CD4-positive, CD25-positive, alpha-beta regulatory T cell (primary cell): ENCODE measurements around the gene PALM. TPM values are rescaled to one million over a fixed set of nuclear protein-coding genes. Genes with fewer than 3 reads are reported as not detected.

Experiments
- ATAC-seq, 2 donors: fragments of 150-1000 bp; cut with Tn5 transposase; one replicate each; pipeline ENCODE4 v1.10.0; 2021; ENCODE audit warnings: low read depth in 2 of 2, moderate number of reproducible peaks in 2 of 2, moderate library complexity in 1 of 2
- DNase-seq, 3 donors: peaks; one replicate each; pipeline versions ENCODE4 v3.0.0 to v3.0.0-alpha.2; 2012 to 2022; ENCODE audit warnings: mixed read lengths in 1 of 3
- H3K27ac ChIP-seq: one replicate; pipeline ENCODE4 v1.7.0; 2013; ENCODE audit warnings: mild to moderate bottlenecking, low read length; ENCODE audit not compliant: insufficient read depth, poor library complexity, severe bottlenecking
- H3K27me3 ChIP-seq: one replicate; pipeline ENCODE4 v1.7.0; 2013; ENCODE audit warnings: low read length; ENCODE audit not compliant: control insufficient read depth, insufficient read depth
- H3K36me3 ChIP-seq: one replicate; pipeline ENCODE4 v1.7.0; 2013; ENCODE audit warnings: mild to moderate bottlenecking, low read length, moderate library complexity; ENCODE audit not compliant: control insufficient read depth, insufficient read depth
- H3K4me1 ChIP-seq: 2 replicates; pipeline ENCODE4 v1.7.0; 2013; ENCODE audit warnings: mild to moderate bottlenecking, low read length; ENCODE audit not compliant: insufficient read depth, control insufficient read depth, poor library complexity, severe bottlenecking
- H3K4me3 ChIP-seq: one replicate; pipeline ENCODE4 v1.7.0; 2013; ENCODE audit warnings: low read depth, mild to moderate bottlenecking, low read length, moderate library complexity
- H3K9me3 ChIP-seq, 2 experiments: 1 replicate in 1 of 2; 2 replicates in 1 of 2; pipeline ENCODE4 v1.7.0; 2013; ENCODE audit warnings: low read length in 2 of 2, mild to moderate bottlenecking in 1 of 2, moderate library complexity in 1 of 2; ENCODE audit not compliant: control insufficient read depth in 2 of 2
- H3K27ac Mint-ChIP-seq, 3 donors: one replicate each; pipeline ENCODE4 v1.8.0; 2020 to 2022; ENCODE audit warnings: mild to moderate bottlenecking in 3 of 3, mixed read lengths in 3 of 3, moderate library complexity in 2 of 3
- H3K27me3 Mint-ChIP-seq: one replicate; pipeline ENCODE4 v1.8.0; 2022; ENCODE audit warnings: mild to moderate bottlenecking, mixed read lengths
- H3K36me3 Mint-ChIP-seq: one replicate; pipeline ENCODE4 v1.8.0; 2020; ENCODE audit warnings: mixed read lengths
- H3K4me1 Mint-ChIP-seq, 4 donors: one replicate each; pipeline ENCODE4 v1.8.0; 2020 to 2022; ENCODE audit warnings: mixed read lengths in 4 of 4, mild to moderate bottlenecking in 1 of 4
- H3K4me3 Mint-ChIP-seq, 4 donors: one replicate each; pipeline ENCODE4 v1.8.0; 2020 to 2022; ENCODE audit warnings: mild to moderate bottlenecking in 4 of 4, mixed read lengths in 4 of 4, moderate library complexity in 3 of 4
- H3K9me3 Mint-ChIP-seq, 7 donors: one replicate each; pipeline ENCODE4 v1.8.0; 2020 to 2022; ENCODE audit warnings: mixed read lengths in 7 of 7, mild to moderate bottlenecking in 3 of 7, moderate library complexity in 2 of 7
- polyA plus RNA-seq, 4 donors: library from polyadenylated mRNA; unstranded; fragments of 300-500 nt; fragmentation: Illumina TruSeq; gene quantifications; one replicate each; pipeline ENCODE4 v1.2.3, GENCODE V29; 2021
- total RNA-seq: library from RNA; stranded (reverse); gene quantifications from one replicate; pipeline ENCODE4 v1.2.3, GENCODE V29; 2022

PALM gene
- total and polyA plus RNA-seq, 5 donors from 2014 or later: not detected

DNA sequence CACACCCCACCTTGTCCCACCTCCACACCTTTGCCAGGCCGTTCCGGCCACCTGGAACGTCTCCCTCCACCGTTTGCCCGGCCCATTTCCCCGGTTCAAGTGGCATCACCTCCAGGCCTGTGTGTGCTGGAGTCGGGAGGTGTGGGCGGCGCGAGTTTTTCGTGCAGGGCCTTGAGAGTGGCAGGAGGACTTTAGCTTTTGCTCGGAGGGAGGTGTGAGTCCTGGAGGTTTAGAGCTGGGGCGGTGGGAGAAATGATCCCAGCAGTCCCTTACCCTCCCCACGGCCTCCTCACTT is 4.3 kb upstream of the PALM start:
- H3K4me1 ChIP-seq: peaks cover 16% of the 10 kb centered on the region
- ATAC-seq: no peak
- H3K36me3 ChIP-seq: no peaks in the 10 kb centered on the region
- Mint-ChIP-seq H3K4me1 (peaks cover 0 to 19% (median 2%) of the 10 kb centered on the region in 4 donors), H3K27ac (no peak overlapping the region), H3K36me3 (no peaks in the 10 kb centered on the region), H3K9me3 (peaks cover 0 to 5% (median 0%) of the 10 kb centered on the region in 7 donors), H3K4me3 (peak overlapping the region in 1 of 4 donors; percentile 50), H3K27me3 (peaks cover 26% of the 10 kb centered on the region)
- no peaks in the 10 kb centered on the region for H3K27me3 ChIP-seq
- no peaks in the 10 kb centered on the region for H3K9me3 ChIP-seq
- H3K27ac ChIP-seq: no peak overlapping the region
- H3K4me3 ChIP-seq: no peak overlapping the region
- no peak for DNase-seq

DNA sequence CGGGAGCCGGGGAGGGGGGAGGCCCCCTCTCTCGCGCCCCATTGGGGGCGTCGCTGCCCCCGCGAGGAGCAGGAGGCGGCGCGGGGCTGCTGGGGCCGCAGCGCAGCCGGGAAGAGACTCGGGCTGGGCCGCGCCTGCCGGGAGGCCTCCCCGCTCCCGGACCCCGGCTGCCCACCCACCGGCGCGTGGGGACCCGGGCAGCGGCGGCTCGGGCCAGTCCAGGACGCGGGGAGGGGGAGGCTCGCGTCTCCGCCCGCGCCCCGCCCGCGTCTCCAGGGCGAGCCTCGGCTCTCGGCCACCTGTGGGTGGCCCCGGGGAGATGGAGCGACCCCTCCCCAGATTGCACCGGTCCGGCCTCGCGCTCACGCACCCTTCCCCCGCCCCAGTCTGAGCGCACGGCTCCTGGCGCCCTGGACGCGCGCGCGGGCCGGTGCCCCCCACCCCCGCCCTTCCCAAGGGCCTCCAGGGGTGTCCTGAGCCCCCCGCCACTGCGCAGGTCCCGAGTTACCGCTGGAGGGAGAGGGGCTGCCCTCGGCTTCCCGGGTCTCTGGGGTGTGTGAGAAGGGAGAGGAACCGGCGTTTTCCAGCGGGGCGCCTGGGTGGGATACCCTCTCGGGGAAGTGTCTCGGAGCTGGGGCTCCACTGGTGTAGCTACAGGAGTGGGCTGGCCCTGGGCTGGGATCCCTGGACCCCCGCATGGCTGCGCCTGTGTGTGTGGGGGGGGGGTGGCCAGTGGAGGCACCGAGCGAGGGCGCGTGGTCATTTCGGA is 645 bp downstream of the PALM start:
- Mint-ChIP-seq H3K36me3 (no peaks in the 10 kb centered on the region), H3K9me3 (peaks cover 0 to 2% (median 0%) of the 10 kb centered on the region in 7 donors), H3K27ac (no peak overlapping the region), H3K4me1 (peaks cover 0 to 8% (median 2%) of the 10 kb centered on the region in 4 donors), H3K27me3 (peaks cover 38% of the 10 kb centered on the region), H3K4me3 (no peak overlapping the region)
- ATAC-seq (no peak), DNase-seq (no peak)
- Histone ChIP-seq H3K9me3 (no peaks in the 10 kb centered on the region), H3K4me1 (peaks cover 4% of the 10 kb centered on the region), H3K36me3 (no peaks in the 10 kb centered on the region), H3K27me3 (no peaks in the 10 kb centered on the region), H3K27ac (no peak overlapping the region), H3K4me3 (no peak overlapping the region)

DNA sequence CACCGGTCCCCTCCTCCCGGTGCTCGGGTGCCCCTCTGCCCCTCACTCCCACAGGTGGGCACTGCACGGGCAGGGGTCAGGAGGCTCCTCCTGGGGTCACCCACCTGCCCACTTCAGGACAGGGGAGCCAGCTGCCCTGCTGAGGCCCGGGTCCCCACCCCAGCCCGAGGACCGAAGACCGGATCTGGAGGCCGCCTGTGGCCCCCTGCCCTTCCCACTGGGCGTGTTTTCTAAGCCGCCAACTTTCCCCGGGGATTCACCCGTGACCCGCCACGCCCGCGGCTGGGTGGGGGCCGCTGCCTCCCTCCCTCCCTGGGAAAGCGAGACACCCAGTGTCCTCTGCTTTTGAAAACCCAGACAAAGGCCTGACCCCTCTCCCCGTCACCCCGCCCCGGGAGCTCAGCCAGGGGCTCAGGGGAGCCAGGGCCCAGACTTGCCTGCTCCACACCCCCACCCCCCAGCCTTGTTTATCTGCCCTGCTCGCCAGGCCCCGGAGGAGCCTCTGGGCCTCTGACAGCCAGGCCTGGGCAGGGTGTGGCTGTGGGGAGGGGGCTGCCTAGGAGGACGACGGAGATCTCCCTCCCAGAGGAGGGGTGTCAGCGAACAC is 1.3 kb downstream of the PALM start:
- ATAC-seq: no peak
- no peaks in the 10 kb centered on the region for H3K27me3 ChIP-seq
- no peak overlapping the region for H3K27ac ChIP-seq
- H3K4me1 ChIP-seq: no peaks in the 10 kb centered on the region
- Mint-ChIP-seq H3K9me3 (peaks cover 0 to 2% (median 0%) of the 10 kb centered on the region in 7 donors), H3K36me3 (no peaks in the 10 kb centered on the region), H3K4me1 (peaks cover 0 to 5% (median 2%) of the 10 kb centered on the region in 4 donors), H3K27me3 (peaks cover 38% of the 10 kb centered on the region), H3K27ac (no peak overlapping the region), H3K4me3 (no peak overlapping the region)
- H3K36me3 ChIP-seq: no peaks in the 10 kb centered on the region
- no peak for DNase-seq
- no peaks in the 10 kb centered on the region for H3K9me3 ChIP-seq
- no peak overlapping the region for H3K4me3 ChIP-seq

DNA sequence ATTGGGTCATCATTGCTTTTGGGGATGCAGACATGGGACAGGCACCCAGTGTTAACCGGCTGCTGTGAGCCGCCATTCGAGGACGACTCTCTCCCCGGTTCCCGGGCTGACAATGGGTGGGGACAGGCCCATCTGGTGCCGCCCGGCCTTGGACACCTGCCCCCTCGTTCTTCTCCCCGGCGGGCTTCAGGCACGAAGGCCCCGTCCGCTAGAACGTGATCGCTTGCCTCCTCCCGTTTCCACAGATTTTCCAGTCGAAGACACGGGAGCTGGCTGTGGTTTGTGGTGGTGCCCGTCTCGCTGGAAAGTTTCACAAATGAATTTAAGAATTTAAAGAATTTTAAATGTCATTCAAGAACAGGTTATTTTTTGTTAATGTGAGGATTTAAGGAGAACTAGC is 2.0 kb downstream of the PALM start:
- Histone ChIP-seq H3K4me3 (no peak overlapping the region), H3K27ac (no peak overlapping the region), H3K4me1 (no peaks in the 10 kb centered on the region), H3K36me3 (no peaks in the 10 kb centered on the region), H3K9me3 (peaks cover 0 to 5% of the 10 kb centered on the region in 2 experiments), H3K27me3 (no peaks in the 10 kb centered on the region)
- Mint-ChIP-seq H3K36me3 (no peaks in the 10 kb centered on the region), H3K4me3 (peak overlapping the region in 1 of 4 donors; percentile 8), H3K27me3 (peaks cover 45% of the 10 kb centered on the region), H3K27ac (no peak overlapping the region), H3K9me3 (peaks cover 0 to 9% (median 2%) of the 10 kb centered on the region in 7 donors), H3K4me1 (peaks cover 0 to 2% (median 0%) of the 10 kb centered on the region in 4 donors)
- no peak for ATAC-seq
- DNase-seq: no peak

DNA sequence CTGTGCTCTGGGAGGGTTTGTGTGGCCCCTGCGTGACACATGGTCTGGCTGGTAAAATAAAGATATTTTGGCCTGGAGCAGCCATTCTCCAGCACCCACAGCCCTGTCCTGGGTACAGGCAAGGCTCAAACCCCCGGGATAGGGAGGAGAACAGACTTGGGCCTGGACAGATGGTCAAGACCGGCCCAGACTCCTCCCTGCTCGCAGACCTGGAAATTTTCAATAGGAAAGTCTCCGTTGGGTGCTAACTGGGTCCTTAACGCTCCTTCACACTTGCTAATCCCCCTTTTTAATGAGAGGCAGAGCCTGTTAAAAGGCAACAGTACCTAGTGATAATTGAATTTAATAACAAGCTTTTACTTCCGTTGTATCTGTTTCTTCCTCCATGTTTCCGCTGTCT is 2.5 kb downstream of the PALM start:
- Mint-ChIP-seq H3K4me1 (peaks cover 0 to 2% (median 0%) of the 10 kb centered on the region in 4 donors), H3K36me3 (no peaks in the 10 kb centered on the region), H3K9me3 (peaks cover 0 to 10% (median 2%) of the 10 kb centered on the region in 7 donors), H3K27me3 (peaks cover 47% of the 10 kb centered on the region), H3K4me3 (peak overlapping the region in 1 of 4 donors; percentile 32), H3K27ac (no peak overlapping the region)
- Histone ChIP-seq H3K27ac (no peak overlapping the region), H3K27me3 (no peaks in the 10 kb centered on the region), H3K4me3 (no peak overlapping the region), H3K36me3 (no peaks in the 10 kb centered on the region), H3K9me3 (peaks cover 0 to 5% of the 10 kb centered on the region in 2 experiments), H3K4me1 (no peaks in the 10 kb centered on the region)
- ATAC-seq (no peak), DNase-seq (no peak)

DNA sequence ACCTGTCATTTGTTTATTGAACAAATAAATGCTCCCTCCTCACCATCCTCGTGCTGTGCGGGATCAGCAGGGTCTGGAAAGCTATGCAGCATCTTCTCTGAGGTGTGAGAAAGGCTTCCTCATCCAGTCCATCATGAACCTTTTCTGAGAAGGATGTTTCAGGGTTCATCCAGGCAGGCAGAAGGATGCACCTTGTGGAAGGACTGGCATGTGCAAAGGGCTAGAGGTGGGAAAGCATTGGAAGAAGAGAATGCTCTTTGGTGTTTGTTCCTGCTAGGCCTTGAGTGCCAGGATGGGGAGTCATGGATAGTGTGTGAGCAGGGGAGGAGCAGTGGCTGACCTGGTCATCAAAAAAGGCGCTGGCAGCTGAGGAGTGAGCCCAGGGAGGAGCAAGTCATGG is 6.6 kb downstream of the PALM start:
- peaks cover 0 to 8% (median 3%) of the 10 kb centered on the region in 7 donors for H3K9me3 Mint-ChIP-seq
- H3K27me3 Mint-ChIP-seq: peaks cover 42% of the 10 kb centered on the region
- H3K27ac ChIP-seq: no peak overlapping the region
- no peak overlapping the region for H3K4me3 Mint-ChIP-seq
- H3K27me3 ChIP-seq: no peaks in the 10 kb centered on the region
- no peak for DNase-seq
- no peak overlapping the region for H3K27ac Mint-ChIP-seq
- no peaks in the 10 kb centered on the region for H3K36me3 ChIP-seq
- peaks cover 0 to 5% of the 10 kb centered on the region in 2 experiments for H3K9me3 ChIP-seq
- no peaks in the 10 kb centered on the region for H3K36me3 Mint-ChIP-seq
- H3K4me1 Mint-ChIP-seq: peaks cover 0 to 2% (median 0%) of the 10 kb centered on the region in 4 donors
- no peaks in the 10 kb centered on the region for H3K4me1 ChIP-seq
- H3K4me3 ChIP-seq: no peak overlapping the region
- ATAC-seq: no peak

DNA sequence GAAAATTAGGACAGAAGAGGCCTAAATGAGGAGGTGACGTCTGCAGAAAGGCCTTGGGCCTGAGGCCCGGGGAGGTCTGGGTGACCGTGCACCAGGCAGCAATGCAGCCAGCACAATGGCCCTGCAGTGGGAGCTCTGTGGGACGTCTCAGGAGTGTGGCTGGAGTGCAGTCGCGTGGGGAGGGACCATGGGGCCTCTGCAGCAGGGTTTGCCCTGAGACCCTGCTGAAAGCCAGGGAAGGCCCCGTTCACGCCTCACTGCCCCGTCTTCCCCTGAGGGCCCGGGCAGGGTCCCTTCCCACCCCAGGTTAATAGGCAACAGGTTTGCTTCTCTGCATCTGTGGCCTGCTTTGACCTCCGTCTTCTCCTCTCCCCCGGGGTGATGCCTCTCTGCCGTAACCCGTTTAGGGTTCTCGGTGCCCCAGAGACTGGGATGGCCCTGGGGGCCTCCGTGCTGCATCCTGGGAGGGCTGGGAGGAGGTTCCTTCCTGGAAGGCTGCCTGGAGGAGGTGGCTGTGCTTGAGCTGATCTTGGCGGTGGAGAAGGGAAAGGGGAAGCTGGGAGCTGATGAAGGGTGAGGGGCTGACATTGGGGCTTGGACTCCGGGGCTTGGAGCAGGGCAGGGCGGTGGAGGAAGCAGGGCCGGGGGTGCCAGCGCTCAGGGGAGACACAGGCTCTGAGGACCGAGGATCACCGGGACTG is 9.7 kb downstream of the PALM start:
- Mint-ChIP-seq H3K4me1 (peaks cover 0 to 2% (median 0%) of the 10 kb centered on the region in 4 donors), H3K27ac (no peak overlapping the region), H3K27me3 (peaks cover 30% of the 10 kb centered on the region), H3K4me3 (no peak overlapping the region), H3K36me3 (no peaks in the 10 kb centered on the region), H3K9me3 (peaks cover 0 to 8% (median 3%) of the 10 kb centered on the region in 7 donors)
- Histone ChIP-seq H3K4me3 (no peak overlapping the region), H3K4me1 (no peaks in the 10 kb centered on the region), H3K27ac (no peak overlapping the region), H3K36me3 (no peaks in the 10 kb centered on the region), H3K9me3 (peaks cover 0 to 5% of the 10 kb centered on the region in 2 experiments), H3K27me3 (no peaks in the 10 kb centered on the region)
- ATAC-seq (no peak), DNase-seq (no peak)
